ENCODE measurements around the gene SOX6. TPM values are rescaled to one million over a fixed set of nuclear protein-coding genes. Genes with fewer than 3 reads are reported as not detected.

The SOX6 gene
- polyA plus RNA-seq, 1 donor (not counting 4 experiments of a cell fraction or from before 2014, with no cell fraction given): 6.0 TPM

DNA sequence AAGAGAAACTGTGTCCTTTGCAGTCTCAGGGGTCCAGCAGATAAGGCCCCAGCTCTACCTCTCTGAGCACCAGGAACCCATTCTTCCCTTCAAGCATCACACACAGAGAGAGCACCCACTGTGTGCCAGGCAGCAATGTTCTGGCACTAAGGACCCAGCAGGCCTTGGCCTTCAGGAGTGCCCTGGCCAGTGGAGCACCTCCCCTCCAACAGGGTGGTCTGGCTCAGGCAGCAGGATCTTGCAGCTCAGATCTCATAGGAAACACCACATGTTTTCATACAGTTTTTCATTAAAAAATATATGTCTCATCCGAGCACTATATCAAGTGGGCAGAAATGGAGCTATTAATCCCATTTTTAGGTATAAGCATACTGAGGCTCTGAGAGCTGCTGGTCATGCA lies 410.6 kb downstream of the SOX6 start:
- Histone ChIP-seq H3K4me2 (ENCODE audit: control insufficient read depth, extremely low read depth, insufficient read depth, low read depth, low read length) (no peak overlapping the region), H3K36me3 (ENCODE audit: control insufficient read depth in 2 of 2, extremely low read depth in 1 of 2, insufficient read depth in 2 of 2, low read length in 2 of 2) (no peaks in the 10 kb centered on the region), H3K9me3 (ENCODE audit: control insufficient read depth, low read depth, low read length) (peaks cover 2% of the 10 kb centered on the region), H4K20me1 (ENCODE audit: control insufficient read depth, extremely low read depth, insufficient read depth, low read length) (no peaks in the 10 kb centered on the region), H3K79me2 (ENCODE audit: control insufficient read depth, insufficient read depth, low read length) (no peaks in the 10 kb centered on the region), H3K9me1 (ENCODE audit: control insufficient read depth, extremely low read depth, insufficient read depth, low read length) (no peaks in the 10 kb centered on the region), H3K27me3 (ENCODE audit: control insufficient read depth, extremely low read depth, insufficient read depth, low read length) (no peaks in the 10 kb centered on the region), H3K9ac (ENCODE audit: control insufficient read depth, extremely low read depth, insufficient read depth, low read length) (no peak overlapping the region), H2AFZ (ENCODE audit: control insufficient read depth, low read length) (no peak overlapping the region), H3K4me1 (ENCODE audit: control insufficient read depth, extremely low read depth, insufficient read depth, low read length) (no peaks in the 10 kb centered on the region), H3K27ac (ENCODE audit: control insufficient read depth, insufficient read depth, low read length) (no peak overlapping the region), H3K4me3 (ENCODE audit: control insufficient read depth in 2 of 3, extremely low read depth in 1 of 3, insufficient read depth in 2 of 3, low read depth in 1 of 3, low read length in 3 of 3) (no peak overlapping the region)
- dilution Hi-C loops (cut with MboI; ENCODE audit: extremely low pct_ligation_motif_present, low sequenced_read_pairs): no loop called here
- TF ChIP-seq, protein P1, sequence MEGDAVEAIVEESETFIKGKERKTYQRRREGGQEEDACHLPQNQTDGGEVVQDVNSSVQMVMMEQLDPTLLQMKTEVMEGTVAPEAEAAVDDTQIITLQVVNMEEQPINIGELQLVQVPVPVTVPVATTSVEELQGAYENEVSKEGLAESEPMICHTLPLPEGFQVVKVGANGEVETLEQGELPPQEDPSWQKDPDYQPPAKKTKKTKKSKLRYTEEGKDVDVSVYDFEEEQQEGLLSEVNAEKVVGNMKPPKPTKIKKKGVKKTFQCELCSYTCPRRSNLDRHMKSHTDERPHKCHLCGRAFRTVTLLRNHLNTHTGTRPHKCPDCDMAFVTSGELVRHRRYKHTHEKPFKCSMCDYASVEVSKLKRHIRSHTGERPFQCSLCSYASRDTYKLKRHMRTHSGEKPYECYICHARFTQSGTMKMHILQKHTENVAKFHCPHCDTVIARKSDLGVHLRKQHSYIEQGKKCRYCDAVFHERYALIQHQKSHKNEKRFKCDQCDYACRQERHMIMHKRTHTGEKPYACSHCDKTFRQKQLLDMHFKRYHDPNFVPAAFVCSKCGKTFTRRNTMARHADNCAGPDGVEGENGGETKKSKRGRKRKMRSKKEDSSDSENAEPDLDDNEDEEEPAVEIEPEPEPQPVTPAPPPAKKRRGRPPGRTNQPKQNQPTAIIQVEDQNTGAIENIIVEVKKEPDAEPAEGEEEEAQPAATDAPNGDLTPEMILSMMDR (optimal IDR thresholded peaks at IDR 0.05 in 1 of 3, IDR thresholded peaks at IDR 0.05 in 1 of 3, conservative IDR thresholded peaks at IDR 0.05 in 1 of 3; ENCODE audit: extremely low read depth in 1 of 3, insufficient read depth in 2 of 3, low read length in 3 of 3): no peak
- TF ChIP-seq EZH2 (IDR thresholded peaks at IDR 0.05; ENCODE audit: low read length): no peak
- DNase-seq (ENCODE audit: low read depth, low spot score) (no peak), FAIRE-seq (no peak)

DNA sequence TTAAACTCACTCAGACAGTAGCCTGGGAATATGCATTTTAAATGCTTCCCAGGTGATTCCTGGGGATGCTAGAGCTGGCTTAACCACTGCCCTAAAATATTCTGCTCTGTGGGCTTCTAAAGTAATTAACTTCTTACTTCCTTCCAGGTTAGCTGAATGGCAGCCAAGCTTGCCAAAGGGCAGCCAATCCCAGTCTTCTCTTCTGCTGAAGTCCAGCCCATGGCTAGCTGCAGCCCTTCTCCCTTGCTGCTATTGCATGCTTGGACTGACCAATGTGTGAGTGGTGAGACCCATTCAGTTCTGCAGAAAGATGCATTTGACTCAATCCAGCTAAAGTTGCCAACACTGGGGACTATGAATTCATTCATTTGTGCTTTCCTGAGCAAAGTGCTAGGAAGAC lies 411.9 kb downstream of the SOX6 start:
- dilution Hi-C loops (cut with MboI; ENCODE audit: extremely low pct_ligation_motif_present, low sequenced_read_pairs): no loop called here
- Histone ChIP-seq H3K36me3 (ENCODE audit: control insufficient read depth in 2 of 2, extremely low read depth in 1 of 2, insufficient read depth in 2 of 2, low read length in 2 of 2) (no peaks in the 10 kb centered on the region), H2AFZ (ENCODE audit: control insufficient read depth, low read length) (no peak overlapping the region), H3K9me3 (ENCODE audit: control insufficient read depth, low read depth, low read length) (peaks cover 2% of the 10 kb centered on the region), H3K27ac (ENCODE audit: control insufficient read depth, insufficient read depth, low read length) (no peak overlapping the region), H3K27me3 (ENCODE audit: control insufficient read depth, extremely low read depth, insufficient read depth, low read length) (no peaks in the 10 kb centered on the region), H4K20me1 (ENCODE audit: control insufficient read depth, extremely low read depth, insufficient read depth, low read length) (no peaks in the 10 kb centered on the region), H3K79me2 (ENCODE audit: control insufficient read depth, insufficient read depth, low read length) (no peaks in the 10 kb centered on the region), H3K4me2 (ENCODE audit: control insufficient read depth, extremely low read depth, insufficient read depth, low read depth, low read length) (no peak overlapping the region), H3K4me1 (ENCODE audit: control insufficient read depth, extremely low read depth, insufficient read depth, low read length) (no peaks in the 10 kb centered on the region), H3K4me3 (ENCODE audit: control insufficient read depth in 2 of 3, extremely low read depth in 1 of 3, insufficient read depth in 2 of 3, low read depth in 1 of 3, low read length in 3 of 3) (no peak overlapping the region), H3K9ac (ENCODE audit: control insufficient read depth, extremely low read depth, insufficient read depth, low read length) (no peak overlapping the region), H3K9me1 (ENCODE audit: control insufficient read depth, extremely low read depth, insufficient read depth, low read length) (no peaks in the 10 kb centered on the region)
- TF ChIP-seq, protein P1 (optimal IDR thresholded peaks at IDR 0.05 in 1 of 3, IDR thresholded peaks at IDR 0.05 in 1 of 3, conservative IDR thresholded peaks at IDR 0.05 in 1 of 3; ENCODE audit: extremely low read depth in 1 of 3, insufficient read depth in 2 of 3, low read length in 3 of 3): no peak
- TF ChIP-seq EZH2 (IDR thresholded peaks at IDR 0.05; ENCODE audit: low read length): no peak
- FAIRE-seq (no peak), DNase-seq (ENCODE audit: low read depth, low spot score) (no peak)

Measured in keratinocyte (primary cell).